Osteocyte (in vitro differentiated cells): Measurements from ENCODE around the gene IMPDH2. TPM values are rescaled to one million over a fixed set of nuclear protein-coding genes. Genes with fewer than 3 reads are reported as not detected.
A peak's percentile ranks its signal among the peaks of the same experiment; 100 is the strongest.

Experiments used
- DNase-seq: peaks from one replicate; pipeline ENCODE4 v3.0.0; 2021; ENCODE audit warnings: mixed read lengths; ENCODE audit not compliant: unreplicated experiment; ENCODE audit errors: extremely low spot score
- H3K27ac Mint-ChIP-seq: one replicate; pipeline ENCODE4 v1.8.0; 2021; ENCODE audit warnings: mild to moderate bottlenecking, mixed read lengths; ENCODE audit not compliant: unreplicated experiment
- H3K27me3 Mint-ChIP-seq: one replicate; pipeline ENCODE4 v1.8.0; 2021; ENCODE audit warnings: mixed read lengths; ENCODE audit not compliant: unreplicated experiment
- H3K36me3 Mint-ChIP-seq: one replicate; pipeline ENCODE4 v1.8.0; 2021; ENCODE audit warnings: mixed read lengths; ENCODE audit not compliant: unreplicated experiment
- H3K4me1 Mint-ChIP-seq: one replicate; pipeline ENCODE4 v1.8.0; 2021; ENCODE audit warnings: mixed read lengths; ENCODE audit not compliant: unreplicated experiment
- H3K4me3 Mint-ChIP-seq: one replicate; pipeline ENCODE4 v1.8.0; 2021; ENCODE audit warnings: mild to moderate bottlenecking, moderate library complexity, mixed read lengths; ENCODE audit not compliant: unreplicated experiment
- H3K9me3 Mint-ChIP-seq: one replicate; pipeline ENCODE4 v1.8.0; 2021; ENCODE audit warnings: mixed read lengths; ENCODE audit not compliant: unreplicated experiment
- CTCF ChIP-seq: fragments of 200-600 bp; sonication (generic); IDR thresholded peaks from 2 replicates; pipeline ENCODE4 v1.5.0; 2021; ENCODE audit warnings: antibody characterized with exemption, mild to moderate bottlenecking, moderate library complexity
- total RNA-seq: library from RNA; stranded (reverse); gene quantifications from 2 replicates; pipeline ENCODE4 v1.2.1, GENCODE V29; 2021

IMPDH2 gene
- total RNA-seq, 1 donor from 2014 or later = 202 TPM

GRCh38 chr3:49026536-49026935, 2.7 kb downstream of the IMPDH2 start:
- H3K4me1 Mint-ChIP-seq = peaks cover 31% of the 10 kb centered on the region
- no peak for DNase-seq

GRCh38 chr3:49025793-49026520, 3.2 kb downstream of the IMPDH2 start:
- Mint-ChIP-seq H3K4me3 (no peak overlapping the region), H3K27me3 (no peaks in the 10 kb centered on the region), H3K9me3 (no peaks in the 10 kb centered on the region), H3K27ac (no peak overlapping the region), H3K36me3 (peaks cover 30% of the 10 kb centered on the region), H3K4me1 (peaks cover 31% of the 10 kb centered on the region)
- DNase-seq = no peak
- TF ChIP-seq CTCF = no peak

More at GRCh38 chr3:49026536-49026935, 2.7 kb downstream of the IMPDH2 start:
- Mint-ChIP-seq H3K9me3 (no peaks in the 10 kb centered on the region), H3K27me3 (no peaks in the 10 kb centered on the region), H3K36me3 (peaks cover 33% of the 10 kb centered on the region), H3K4me3 (no peak overlapping the region), H3K27ac (no peak overlapping the region)
- TF ChIP-seq CTCF = no peak

- DNase-seq = no peak
- no peak overlapping the region for H3K4me3 Mint-ChIP-seq
- H3K36me3 Mint-ChIP-seq = peaks cover 30% of the 10 kb centered on the region
- TF ChIP-seq CTCF = no peak
- no peaks in the 10 kb centered on the region for H3K27me3 Mint-ChIP-seq
- H3K27ac Mint-ChIP-seq = no peak overlapping the region
- peaks cover 33% of the 10 kb centered on the region for H3K4me1 Mint-ChIP-seq
- H3K9me3 Mint-ChIP-seq = no peaks in the 10 kb centered on the region
Measured at GRCh38 chr3:49025005-49025792, 4.0 kb downstream of the IMPDH2 start.

- no peak overlapping the region for H3K4me3 Mint-ChIP-seq
- no peak for DNase-seq
- H3K36me3 Mint-ChIP-seq = peaks cover 30% of the 10 kb centered on the region
- H3K9me3 Mint-ChIP-seq = no peaks in the 10 kb centered on the region
- H3K27ac Mint-ChIP-seq = no peak overlapping the region
- peaks cover 35% of the 10 kb centered on the region for H3K4me1 Mint-ChIP-seq
- TF ChIP-seq CTCF = no peak
- no peaks in the 10 kb centered on the region for H3K27me3 Mint-ChIP-seq
Measured at GRCh38 chr3:49024449-49024848, 4.7 kb downstream of the IMPDH2 start.

GRCh38 chr3:49023775-49024174, 5.4 kb downstream of the IMPDH2 start:
- no peak for TF ChIP-seq CTCF
- no peak for DNase-seq
- no peaks in the 10 kb centered on the region for H3K9me3 Mint-ChIP-seq
- H3K27me3 Mint-ChIP-seq = no peaks in the 10 kb centered on the region
- H3K4me1 Mint-ChIP-seq = peaks cover 39% of the 10 kb centered on the region
- H3K27ac Mint-ChIP-seq = no peak overlapping the region
- H3K4me3 Mint-ChIP-seq = peak overlapping the region; percentile 90
- peaks cover 30% of the 10 kb centered on the region for H3K36me3 Mint-ChIP-seq
